OCI-LY7 (cell line): ENCODE data around the gene VSNL1. TPM values are rescaled to one million over a fixed set of nuclear protein-coding genes. Genes with fewer than 3 reads are reported as not detected.

Experiments
- BruUV-seq: library from RNA; stranded (reverse); fragments of 400-500 nt; replicated peaks from 2 replicates; lab custom pipeline; 2021; lab: Mats Ljungman, UMichigan
- CTCF ChIA-PET: fragments of 300-600 bp; sonication (Branson Sonifier 250); formaldehyde crosslinking; loops from one replicate; lab custom pipeline; 2022; ENCODE audit warnings: antibody characterized with exemption; ENCODE audit not compliant: unreplicated experiment; lab: Charles Lee
- POLR2A ChIA-PET: fragments of 300-600 bp; sonication (Branson Sonifier 250); formaldehyde crosslinking; loops from one replicate; lab custom pipeline; 2022; ENCODE audit warnings: antibody characterized with exemption; lab: Charles Lee
- DNase-seq: peaks from one replicate; pipeline ENCODE4 v3.0.0-alpha.2; 2015; ENCODE audit warnings: low spot score
- H2AFZ ChIP-seq: fragments of 200-600 bp; sonication (generic), shearing (Covaris generic); 2 replicates; pipeline ENCODE4 v1.6.1; 2014; ENCODE audit warnings: mild to moderate bottlenecking, antibody characterized with exemption, low read length, moderate library complexity
- H3K27ac ChIP-seq: fragments of 200-600 bp; sonication (generic); 2 replicates; pipeline ENCODE4 v1.5.1; 2014; ENCODE audit warnings: mixed run types, low read depth, mild to moderate bottlenecking, moderate library complexity, low read length, inconsistent platforms; ENCODE audit not compliant: poor library complexity, severe bottlenecking
- H3K36me3 ChIP-seq: fragments of 200-600 bp; sonication (generic); 2 replicates; pipeline ENCODE4 v1.6.1; 2014; ENCODE audit warnings: mild to moderate bottlenecking, antibody characterized with exemption, low read length, moderate library complexity, mixed read lengths; ENCODE audit not compliant: insufficient read depth
- H3K4me1 ChIP-seq: fragments of 200-600 bp; sonication (generic); 2 replicates; pipeline ENCODE4 v1.5.1; 2014; ENCODE audit warnings: mild to moderate bottlenecking, low read length; ENCODE audit not compliant: insufficient read depth, poor library complexity, severe bottlenecking
- H3K4me2 ChIP-seq: fragments of 200-600 bp; sonication (generic); 2 replicates; pipeline ENCODE4 v1.6.1; 2014; ENCODE audit warnings: mild to moderate bottlenecking, low read length
- H3K4me3 ChIP-seq: fragments of 200-600 bp; sonication (generic); 2 replicates; pipeline ENCODE4 v1.5.1; 2014; ENCODE audit warnings: mild to moderate bottlenecking, low read depth, low read length; ENCODE audit not compliant: poor library complexity, severe bottlenecking
- H3K79me2 ChIP-seq: fragments of 200-600 bp; sonication (generic); 2 replicates; pipeline ENCODE4 v1.6.1; 2016; ENCODE audit warnings: low read depth, mild to moderate bottlenecking, low read length, moderate library complexity, mixed read lengths; ENCODE audit not compliant: insufficient read depth
- H3K9me2 ChIP-seq: fragments of 200-600 bp; sonication (generic); 2 replicates; pipeline ENCODE4 v1.6.1; 2016; ENCODE audit warnings: mild to moderate bottlenecking, low read length, mixed read lengths; ENCODE audit not compliant: insufficient read depth
- H3K9me3 ChIP-seq: fragments of 200-600 bp; sonication (generic); 2 replicates; pipeline ENCODE4 v1.6.1; 2014; ENCODE audit warnings: mild to moderate bottlenecking, mixed run types, low read length, mixed read lengths
- H4K20me1 ChIP-seq: fragments of 200-600 bp; sonication (generic); 2 replicates; pipeline ENCODE4 v1.6.1; 2014; ENCODE audit warnings: mild to moderate bottlenecking, antibody characterized with exemption, low read length, moderate library complexity, mixed read lengths; ENCODE audit not compliant: insufficient read depth
- EZH2phosphoT487 ChIP-seq: fragments of 200-600 bp; sonication (generic); IDR thresholded peaks from 2 replicates; pipeline ENCODE4 v1.6.1; 2018; ENCODE audit warnings: low read depth, borderline replicate concordance, mild to moderate bottlenecking, mixed run types, antibody characterized with exemption, low read length, moderate library complexity, mixed read lengths
- intact Hi-C: fragments of 100-400 bp; cut with micrococcal nuclease; formaldehyde crosslinking; loops from one replicate; pipeline ENCODE4 v1.10.0; 2022; ENCODE audit not compliant: unreplicated experiment
- total RNA-seq, 2 experiments: library from RNA; depleted of rRNA in 1 of 2; stranded (reverse); fragments of >200 nt in 1 of 2; shearing (Covaris generic) in 1 of 2; gene quantifications; 2 replicates each; pipeline ENCODE4 v1.2.3, GENCODE V29; 2014 to 2022
- TF ChIP-seq, protein P1 (sequence below): fragments of 200-600 bp; sonication (generic); conservative IDR thresholded peaks from 2 replicates; pipeline ENCODE4 v1.5.1; 2014; ENCODE audit warnings: mild to moderate bottlenecking, antibody characterized with exemption, low read length, moderate library complexity, mixed read lengths

The VSNL1 gene
- total RNA-seq, 2 experiments from 2014 or later = not detected

DNA sequence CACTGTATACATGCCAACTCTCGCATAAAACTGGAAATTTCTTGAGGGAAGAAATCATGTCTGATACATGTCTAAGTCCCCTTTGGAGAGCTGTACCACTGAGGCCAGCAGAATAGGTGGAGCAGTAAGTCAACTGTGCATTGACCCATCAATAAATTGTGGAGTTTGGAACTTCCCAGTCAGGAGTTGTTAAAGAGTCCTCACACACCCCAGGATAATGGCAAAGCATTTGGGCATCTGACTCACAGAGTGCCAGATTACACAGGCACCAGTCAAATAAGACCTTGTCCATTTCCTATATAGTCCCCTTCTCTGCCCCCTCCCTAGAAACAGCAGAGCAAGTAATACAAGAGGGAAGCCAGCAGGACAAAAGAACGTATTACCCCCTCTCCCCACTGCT, 10.4 kb downstream of the VSNL1 start:
- BruUV-seq = no TSS peak
- ChIA-PET POLR2A (no interaction called here), CTCF (no interaction called here)
- Histone ChIP-seq H3K9me3 (no peaks in the 10 kb centered on the region), H3K27ac (no peak overlapping the region), H4K20me1 (no peaks in the 10 kb centered on the region), H3K79me2 (no peaks in the 10 kb centered on the region), H3K4me3 (no peak overlapping the region), H2AFZ (no peak overlapping the region), H3K36me3 (no peaks in the 10 kb centered on the region), H3K9me2 (no peaks in the 10 kb centered on the region), H3K4me2 (no peak overlapping the region), H3K4me1 (no peaks in the 10 kb centered on the region)
- no peak for DNase-seq
- intact Hi-C loops = no loop called here
- no peak for TF ChIP-seq EZH2phosphoT487
- TF ChIP-seq, protein P1, sequence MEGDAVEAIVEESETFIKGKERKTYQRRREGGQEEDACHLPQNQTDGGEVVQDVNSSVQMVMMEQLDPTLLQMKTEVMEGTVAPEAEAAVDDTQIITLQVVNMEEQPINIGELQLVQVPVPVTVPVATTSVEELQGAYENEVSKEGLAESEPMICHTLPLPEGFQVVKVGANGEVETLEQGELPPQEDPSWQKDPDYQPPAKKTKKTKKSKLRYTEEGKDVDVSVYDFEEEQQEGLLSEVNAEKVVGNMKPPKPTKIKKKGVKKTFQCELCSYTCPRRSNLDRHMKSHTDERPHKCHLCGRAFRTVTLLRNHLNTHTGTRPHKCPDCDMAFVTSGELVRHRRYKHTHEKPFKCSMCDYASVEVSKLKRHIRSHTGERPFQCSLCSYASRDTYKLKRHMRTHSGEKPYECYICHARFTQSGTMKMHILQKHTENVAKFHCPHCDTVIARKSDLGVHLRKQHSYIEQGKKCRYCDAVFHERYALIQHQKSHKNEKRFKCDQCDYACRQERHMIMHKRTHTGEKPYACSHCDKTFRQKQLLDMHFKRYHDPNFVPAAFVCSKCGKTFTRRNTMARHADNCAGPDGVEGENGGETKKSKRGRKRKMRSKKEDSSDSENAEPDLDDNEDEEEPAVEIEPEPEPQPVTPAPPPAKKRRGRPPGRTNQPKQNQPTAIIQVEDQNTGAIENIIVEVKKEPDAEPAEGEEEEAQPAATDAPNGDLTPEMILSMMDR = no peak

DNA sequence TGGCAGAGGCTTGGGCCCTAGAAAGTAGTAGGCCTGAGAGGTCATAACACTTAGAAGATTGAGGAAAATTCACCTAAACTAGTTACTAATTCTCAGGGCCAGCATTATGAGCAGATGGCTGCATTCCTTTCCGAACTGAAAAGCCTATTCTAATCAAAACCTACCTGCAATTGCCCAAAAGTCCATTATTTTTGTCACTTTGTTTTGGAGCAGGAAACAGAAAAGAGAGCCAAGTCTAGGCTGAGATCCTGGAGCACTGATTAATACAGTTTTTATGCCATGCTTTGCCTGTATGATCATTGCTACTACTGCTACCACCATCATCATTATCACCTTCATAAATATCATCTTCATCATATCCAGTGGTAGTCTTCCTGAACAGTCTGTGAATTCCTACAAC, 14.7 kb downstream of the VSNL1 start:
- Histone ChIP-seq H2AFZ (no peak overlapping the region), H3K79me2 (no peaks in the 10 kb centered on the region), H4K20me1 (no peaks in the 10 kb centered on the region), H3K27ac (no peak overlapping the region), H3K9me2 (no peaks in the 10 kb centered on the region), H3K9me3 (no peaks in the 10 kb centered on the region), H3K36me3 (no peaks in the 10 kb centered on the region), H3K4me1 (no peaks in the 10 kb centered on the region), H3K4me2 (no peak overlapping the region), H3K4me3 (no peak overlapping the region)
- TF ChIP-seq, protein P1 = no peak
- TF ChIP-seq EZH2phosphoT487 = no peak
- CTCF ChIA-PET = interaction anchor here (1.0 kb wide), 1 partner anchor 15 kb away, joined by 3 read pairs; the partner anchor contains the start of gene VSNL1
- no TSS peak for BruUV-seq
- intact Hi-C loops = no loop called here
- no peak for DNase-seq
- POLR2A ChIA-PET = no interaction called here

DNA sequence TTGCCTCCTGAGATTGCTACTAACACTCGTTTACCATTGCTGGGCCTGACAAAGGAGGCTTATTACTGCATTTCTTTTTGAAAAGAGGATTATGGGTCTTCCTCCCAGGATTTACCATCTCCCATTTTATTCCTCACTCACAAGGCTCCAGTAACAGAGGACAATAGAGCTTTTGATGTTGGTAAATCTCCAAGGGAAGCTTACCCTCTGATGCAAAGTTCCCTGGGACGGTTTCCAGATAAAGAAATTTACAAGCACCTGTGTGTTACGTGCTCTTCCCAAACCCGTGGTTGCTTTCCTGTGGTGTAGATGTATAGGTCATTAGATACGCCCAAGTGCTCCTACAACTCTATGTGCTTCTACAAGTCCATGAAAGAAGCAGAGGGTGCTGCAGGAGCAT, 17.1 kb downstream of the VSNL1 start:
- ChIA-PET CTCF (interaction anchor here (0.5 kb wide), 1 partner anchor 49 kb away, joined by 3 read pairs; no protein-coding TSS in a partner anchor), POLR2A (no interaction called here)
- DNase-seq = no peak
- intact Hi-C loops = no loop called here
- H3K27ac ChIP-seq = no peak overlapping the region
- H4K20me1 ChIP-seq = no peaks in the 10 kb centered on the region
- no peak for TF ChIP-seq EZH2phosphoT487
- TF ChIP-seq, protein P1 = no peak
- H2AFZ ChIP-seq = no peak overlapping the region
- H3K9me3 ChIP-seq = no peaks in the 10 kb centered on the region
- H3K4me2 ChIP-seq = no peak overlapping the region
- BruUV-seq = no TSS peak
- H3K36me3 ChIP-seq = no peaks in the 10 kb centered on the region
- no peaks in the 10 kb centered on the region for H3K9me2 ChIP-seq
- no peaks in the 10 kb centered on the region for H3K4me1 ChIP-seq
- H3K4me3 ChIP-seq = no peak overlapping the region
- no peaks in the 10 kb centered on the region for H3K79me2 ChIP-seq
